Neural cell (in vitro differentiated cells): Measurements from ENCODE around the gene LRRC15. TPM values are rescaled to one million over a fixed set of nuclear protein-coding genes. Genes with fewer than 3 reads are reported as not detected.

Source experiments
- H2AFZ ChIP-seq: fragments of 200-600, 300-800 bp; sonication (generic), shearing (Covaris generic); 2 replicates; pipeline ENCODE4 v1.6.0; 2014; ENCODE audit warnings: low read depth, mild to moderate bottlenecking, antibody characterized with exemption, low read length, moderate library complexity
- H3F3A ChIP-seq: fragments of 200-600 bp; shearing (Covaris generic); 2 replicates; pipeline ENCODE4 v1.6.1; 2016; ENCODE audit warnings: mild to moderate bottlenecking, moderate library complexity, mixed read lengths, antibody characterized with exemption, low read length; ENCODE audit not compliant: insufficient read depth, poor library complexity, severe bottlenecking
- H3K27ac ChIP-seq: fragments of 200-600, 300-800 bp; sonication (generic), shearing (Covaris generic); 2 replicates; pipeline ENCODE4 v1.5.1; 2014; ENCODE audit warnings: mild to moderate bottlenecking, low read length, moderate library complexity
- H3K27me3 ChIP-seq: fragments of 300-800, 200-600 bp; sonication (generic), shearing (Covaris generic); 2 replicates; pipeline ENCODE4 v1.6.0; 2014; ENCODE audit warnings: mild to moderate bottlenecking, low read depth, low read length, moderate library complexity; ENCODE audit not compliant: insufficient read depth
- H3K36me3 ChIP-seq: fragments of 300-800, 200-600 bp; sonication (generic), shearing (Covaris generic); 2 replicates; pipeline ENCODE4 v1.5.1; 2014; ENCODE audit warnings: mild to moderate bottlenecking, antibody characterized with exemption, low read length, moderate library complexity; ENCODE audit not compliant: insufficient read depth
- H3K4me2 ChIP-seq: fragments of 300-800, 200-600 bp; sonication (generic), shearing (Covaris generic); 2 replicates; pipeline ENCODE4 v1.6.0; 2014; ENCODE audit warnings: mild to moderate bottlenecking, low read length
- H3K4me3 ChIP-seq: fragments of 300-800, 200-600 bp; sonication (generic), shearing (Covaris generic); 2 replicates; pipeline ENCODE4 v1.5.1; 2014; ENCODE audit warnings: mild to moderate bottlenecking, low read length, moderate library complexity
- H3K79me2 ChIP-seq: fragments of 200-600 bp; shearing (Covaris generic); replicated peaks from 2 replicates; pipeline ENCODE4 v1.6.0; 2014; ENCODE audit warnings: mild to moderate bottlenecking, low read length, moderate library complexity; ENCODE audit not compliant: insufficient read depth
- H3K9ac ChIP-seq: fragments of 300-800, 200-600 bp; sonication (generic), shearing (Covaris generic); 2 replicates; pipeline ENCODE4 v1.6.1; 2016; ENCODE audit warnings: mild to moderate bottlenecking, low read length, mixed read lengths
- H3K9me2 ChIP-seq: fragments of 200-600 bp; shearing (Covaris generic); 2 replicates; pipeline ENCODE4 v1.6.1; 2016; ENCODE audit warnings: mild to moderate bottlenecking, low read length, mixed read lengths; ENCODE audit not compliant: insufficient read depth
- H3K9me3 ChIP-seq: fragments of 200-600, 300-800 bp; sonication (generic), shearing (Covaris generic); 2 replicates; pipeline ENCODE4 v1.6.1; 2016; ENCODE audit warnings: mild to moderate bottlenecking, mixed run types, low read length, moderate library complexity, mixed read lengths
- H4K20me1 ChIP-seq: fragments of 200-600 bp; shearing (Covaris generic); 2 replicates; pipeline ENCODE4 v1.6.1; 2016; ENCODE audit warnings: mild to moderate bottlenecking, mixed run types; ENCODE audit not compliant: insufficient read depth
- EP300 ChIP-seq: fragments of 450-650 bp; conservative IDR thresholded peaks from 2 replicates; pipeline ENCODE4 v1.6.1; 2014; ENCODE audit warnings: antibody characterized with exemption, mild to moderate bottlenecking, moderate library complexity; ENCODE audit not compliant: poor library complexity, severe bottlenecking
- EZH2 ChIP-seq: fragments of 200-600, 300-800 bp; shearing (Covaris generic), sonication (generic); IDR thresholded peaks from 2 replicates; pipeline ENCODE4 v1.6.1; 2014; ENCODE audit warnings: antibody characterized with exemption, low read length, borderline replicate concordance, mild to moderate bottlenecking; ENCODE audit not compliant: insufficient read depth, poor library complexity, severe bottlenecking
- MXI1 ChIP-seq: fragments of 450-650 bp; conservative IDR thresholded peaks from 2 replicates; pipeline ENCODE4 v1.6.1; 2014; ENCODE audit warnings: antibody characterized with exemption, mild to moderate bottlenecking; ENCODE audit not compliant: poor library complexity, severe bottlenecking
- POLR2AphosphoS5 ChIP-seq: IDR thresholded peaks from 2 replicates; pipeline ENCODE4 v1.6.1; 2012
- RAD21 ChIP-seq: fragments of 450-650 bp; conservative IDR thresholded peaks from 2 replicates; pipeline ENCODE4 v1.6.1; 2014; ENCODE audit warnings: antibody characterized with exemption, mild to moderate bottlenecking, moderate library complexity
- REST ChIP-seq: IDR thresholded peaks from 2 replicates; pipeline ENCODE4 v1.6.1; 2012; ENCODE audit warnings: borderline replicate concordance
- SMC3 ChIP-seq: fragments of 450-650 bp; conservative IDR thresholded peaks from 2 replicates; pipeline ENCODE4 v1.6.1; 2014; ENCODE audit warnings: antibody characterized with exemption, mild to moderate bottlenecking, moderate library complexity; ENCODE audit not compliant: poor library complexity
- TAF1 ChIP-seq: IDR thresholded peaks from 2 replicates; pipeline ENCODE4 v1.6.1; 2012; ENCODE audit warnings: low read depth
- polyA plus RNA-seq: library from polyadenylated mRNA; depleted of rRNA; stranded (reverse); fragments of >200 nt; gene quantifications from 2 replicates; pipeline ENCODE4 v1.2.3, GENCODE V29; 2014
- TF ChIP-seq, protein P1 (sequence below): fragments of 450-650 bp; IDR thresholded peaks from 2 replicates; pipeline ENCODE4 v1.5.1; 2014; ENCODE audit warnings: antibody characterized with exemption, mild to moderate bottlenecking, moderate library complexity; ENCODE audit not compliant: poor library complexity, severe bottlenecking

The LRRC15 gene
- polyA plus RNA-seq, 1 donor from 2014 or later, result not detected

DNA sequence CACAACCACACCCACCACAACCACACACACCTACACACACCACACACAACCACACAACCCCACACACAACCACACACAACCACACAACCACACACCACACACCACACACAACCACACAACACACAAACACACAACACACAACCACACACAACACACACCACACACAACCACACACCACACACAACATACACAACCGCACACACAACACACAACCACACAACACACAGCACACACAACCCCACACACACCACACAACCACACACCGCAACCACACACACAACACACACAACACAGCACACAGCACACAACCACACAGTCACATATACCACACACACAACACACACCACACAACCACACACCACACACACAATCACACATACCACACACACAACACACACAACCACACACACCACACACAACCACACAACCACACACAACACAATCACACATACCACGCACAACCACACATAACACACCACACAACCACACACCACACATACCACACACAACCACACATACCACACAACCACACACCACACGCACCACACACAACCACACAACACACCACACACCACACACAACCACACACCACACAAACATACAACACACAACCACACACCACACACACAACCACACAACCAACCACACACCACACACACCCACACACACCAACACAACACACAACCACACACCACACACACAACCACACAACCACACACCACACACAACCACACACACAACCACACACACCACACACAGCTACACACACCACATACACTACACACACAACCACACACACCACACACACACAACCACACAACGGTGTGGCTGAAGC lies 42.1 kb downstream of the LRRC15 start:
- no peak overlapping the region for H3K9ac ChIP-seq
- H3K4me3 ChIP-seq, result no peak overlapping the region
- peaks cover 12% of the 10 kb centered on the region for H3K27me3 ChIP-seq
- H3K4me2 ChIP-seq, result no peak overlapping the region
- H3F3A ChIP-seq, result no peaks in the 10 kb centered on the region
- no peaks in the 10 kb centered on the region for H3K9me2 ChIP-seq
- H2AFZ ChIP-seq, result no peak overlapping the region
- H4K20me1 ChIP-seq, result no peaks in the 10 kb centered on the region
- H3K36me3 ChIP-seq, result no peaks in the 10 kb centered on the region
- TF ChIP-seq SMC3, result no peak
- TF ChIP-seq, protein P1, sequence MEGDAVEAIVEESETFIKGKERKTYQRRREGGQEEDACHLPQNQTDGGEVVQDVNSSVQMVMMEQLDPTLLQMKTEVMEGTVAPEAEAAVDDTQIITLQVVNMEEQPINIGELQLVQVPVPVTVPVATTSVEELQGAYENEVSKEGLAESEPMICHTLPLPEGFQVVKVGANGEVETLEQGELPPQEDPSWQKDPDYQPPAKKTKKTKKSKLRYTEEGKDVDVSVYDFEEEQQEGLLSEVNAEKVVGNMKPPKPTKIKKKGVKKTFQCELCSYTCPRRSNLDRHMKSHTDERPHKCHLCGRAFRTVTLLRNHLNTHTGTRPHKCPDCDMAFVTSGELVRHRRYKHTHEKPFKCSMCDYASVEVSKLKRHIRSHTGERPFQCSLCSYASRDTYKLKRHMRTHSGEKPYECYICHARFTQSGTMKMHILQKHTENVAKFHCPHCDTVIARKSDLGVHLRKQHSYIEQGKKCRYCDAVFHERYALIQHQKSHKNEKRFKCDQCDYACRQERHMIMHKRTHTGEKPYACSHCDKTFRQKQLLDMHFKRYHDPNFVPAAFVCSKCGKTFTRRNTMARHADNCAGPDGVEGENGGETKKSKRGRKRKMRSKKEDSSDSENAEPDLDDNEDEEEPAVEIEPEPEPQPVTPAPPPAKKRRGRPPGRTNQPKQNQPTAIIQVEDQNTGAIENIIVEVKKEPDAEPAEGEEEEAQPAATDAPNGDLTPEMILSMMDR, result no peak
- TF ChIP-seq MXI1, result no peak
- TF ChIP-seq EP300, result no peak
- TF ChIP-seq REST, result no peak
- TF ChIP-seq TAF1, result no peak
- no peak for TF ChIP-seq POLR2AphosphoS5
- no peak for TF ChIP-seq RAD21
- no peak for TF ChIP-seq EZH2
- H3K79me2 ChIP-seq, result no peaks in the 10 kb centered on the region
- H3K27ac ChIP-seq, result no peak overlapping the region
- H3K9me3 ChIP-seq, result no peaks in the 10 kb centered on the region

GRCh38 chr3:194326968-194327217 lies 42.6 kb downstream of the LRRC15 start:
- Histone ChIP-seq H2AFZ (no peak overlapping the region), H3K79me2 (no peaks in the 10 kb centered on the region), H3K27ac (no peak overlapping the region), H4K20me1 (no peaks in the 10 kb centered on the region), H3K4me3 (no peak overlapping the region), H3K4me2 (no peak overlapping the region), H3K27me3 (peaks cover 7% of the 10 kb centered on the region), H3K9me2 (no peaks in the 10 kb centered on the region), H3K36me3 (no peaks in the 10 kb centered on the region), H3K9ac (no peak overlapping the region), H3K9me3 (no peaks in the 10 kb centered on the region), H3F3A (no peaks in the 10 kb centered on the region)
- TF ChIP-seq MXI1 (no peak), RAD21 (no peak), EP300 (no peak), SMC3 (no peak)
- TF ChIP-seq, protein P1, result no peak
